GM23338 (cell line): ENCODE data around the gene WDSUB1. TPM values are rescaled to one million over a fixed set of nuclear protein-coding genes. Genes with fewer than 3 reads are reported as not detected.

ENCODE experiments used
- ATAC-seq: fragments of 200-7000 bp; cut with Tn5 transposase; 3 replicates; pipeline ENCODE4 v1.9.1; 2020
- DNase-seq: peaks from one replicate; pipeline ENCODE4 v3.0.0-alpha.2; 2015; ENCODE audit warnings: low spot score
- H2AFZ ChIP-seq: fragments of 200-600 bp; sonication (generic); 2 replicates; pipeline ENCODE4 v1.8.0; 2016; ENCODE audit warnings: antibody characterized with exemption, mild to moderate bottlenecking, moderate library complexity
- H3F3A ChIP-seq: fragments of 200-600 bp; sonication (generic); replicated peaks from 2 replicates; pipeline ENCODE4 v1.8.0; 2017; ENCODE audit warnings: antibody characterized with exemption, mixed run types, low read depth
- H3K27ac ChIP-seq: fragments of 200-600 bp; sonication (generic); 2 replicates; pipeline ENCODE4 v1.6.1; 2016; ENCODE audit warnings: low read depth
- H3K27me3 ChIP-seq: fragments of 200-600 bp; sonication (generic); 2 replicates; pipeline ENCODE4 v1.8.0; 2016; ENCODE audit warnings: mild to moderate bottlenecking, mixed run types, moderate library complexity; ENCODE audit not compliant: insufficient read depth
- H3K36me3 ChIP-seq: fragments of 200-600 bp; sonication (generic); 2 replicates; pipeline ENCODE4 v1.8.0; 2016; ENCODE audit warnings: mild to moderate bottlenecking; ENCODE audit not compliant: insufficient read depth
- H3K4me1 ChIP-seq: fragments of 200-600 bp; sonication (generic); 2 replicates; pipeline ENCODE4 v1.8.0; 2016; ENCODE audit warnings: mild to moderate bottlenecking, moderate library complexity; ENCODE audit not compliant: insufficient read depth
- H3K4me2 ChIP-seq: fragments of 200-600 bp; sonication (generic); 2 replicates; pipeline ENCODE4 v1.7.1; 2017; ENCODE audit warnings: mixed run types
- H3K4me3 ChIP-seq: fragments of 200-600 bp; sonication (generic); 2 replicates; pipeline ENCODE4 v1.6.1; 2016; ENCODE audit warnings: mixed run types
- H3K79me2 ChIP-seq: fragments of 200-600 bp; sonication (generic); replicated peaks from 2 replicates; pipeline ENCODE4 v1.8.0; 2017; ENCODE audit warnings: mild to moderate bottlenecking; ENCODE audit not compliant: insufficient read depth
- H3K9me2 ChIP-seq: fragments of 200-600 bp; sonication (generic); 2 replicates; pipeline ENCODE4 v1.8.0; 2017; ENCODE audit not compliant: insufficient read depth
- H4K20me1 ChIP-seq: fragments of 200-600 bp; sonication (generic); replicated peaks from 2 replicates; pipeline ENCODE4 v1.8.0; 2017; ENCODE audit warnings: mild to moderate bottlenecking; ENCODE audit not compliant: insufficient read depth
- H3K27ac Mint-ChIP-seq: 2 replicates; pipeline ENCODE4 v1.8.0; 2020; ENCODE audit warnings: inconsistent platforms, mild to moderate bottlenecking, moderate library complexity, mixed read lengths
- H3K27me3 Mint-ChIP-seq: 3 replicates; pipeline ENCODE4 v1.8.0; 2022; ENCODE audit warnings: low read depth, mild to moderate bottlenecking, moderate library complexity, mixed read lengths, inconsistent platforms; ENCODE audit not compliant: insufficient read depth, poor library complexity
- H3K36me3 Mint-ChIP-seq: 3 replicates; pipeline ENCODE4 v1.8.0; 2021; ENCODE audit warnings: low read depth, mild to moderate bottlenecking, inconsistent platforms, moderate library complexity, mixed read lengths
- H3K4me1 Mint-ChIP-seq: 3 replicates; pipeline ENCODE4 v1.8.0; 2020; ENCODE audit warnings: mild to moderate bottlenecking, inconsistent platforms, mixed read lengths
- H3K4me3 Mint-ChIP-seq: 3 replicates; pipeline ENCODE4 v1.8.0; 2021; ENCODE audit warnings: moderate library complexity, mild to moderate bottlenecking, inconsistent platforms, mixed read lengths
- H3K9me3 Mint-ChIP-seq: 3 replicates; pipeline ENCODE4 v1.8.0; 2020; ENCODE audit warnings: moderate library complexity, mild to moderate bottlenecking, inconsistent platforms, mixed read lengths
- CREB1 ChIP-seq: fragments of 250-450 bp; sonication (Bioruptor Pico); IDR thresholded peaks from 2 replicates; pipeline ENCODE4 v1.5.0; 2020; ENCODE audit warnings: low read depth, mild to moderate bottlenecking, moderate library complexity
- EZH2 ChIP-seq: fragments of 200-600 bp; sonication (generic); IDR thresholded peaks from one replicate; pipeline ENCODE4 v1.8.0; 2017; ENCODE audit warnings: antibody characterized with exemption, mild to moderate bottlenecking, low read depth; ENCODE audit not compliant: unreplicated experiment
- EZH2phosphoT487 ChIP-seq: fragments of 200-600 bp; sonication (generic); IDR thresholded peaks from one replicate; pipeline ENCODE4 v1.8.1; 2018; ENCODE audit warnings: antibody characterized with exemption; ENCODE audit not compliant: unreplicated experiment
- JUNB ChIP-seq: IDR thresholded peaks from one replicate; pipeline ENCODE4 v1.6.1; 2016; ENCODE audit warnings: antibody characterized with exemption; ENCODE audit not compliant: unreplicated experiment
- POLR2AphosphoS5 ChIP-seq: IDR thresholded peaks from 2 replicates; pipeline ENCODE4 v1.6.1; 2016; ENCODE audit warnings: antibody characterized with exemption, low read depth
- STAT1 ChIP-seq: IDR thresholded peaks from one replicate; pipeline ENCODE4 v1.6.1; 2016; ENCODE audit warnings: antibody characterized with exemption; ENCODE audit not compliant: unreplicated experiment
- ZNF114 ChIP-seq: fragments of 250-450 bp; sonication (Bioruptor Pico); IDR thresholded peaks from 2 replicates; pipeline ENCODE4 v1.5.0; 2020; ENCODE audit warnings: mild to moderate bottlenecking, moderate library complexity
- ZNF331 ChIP-seq: fragments of 250-450 bp; sonication (Bioruptor Pico); IDR thresholded peaks from 2 replicates; pipeline ENCODE4 v1.5.0; 2020; ENCODE audit warnings: low read depth, mild to moderate bottlenecking, moderate library complexity
- polyA plus RNA-seq: library from polyadenylated mRNA; unstranded; fragments of >200 nt; fragmentation: Nextera tagmentation; extraction: Ambion mirVana; gene quantifications from 2 replicates; pipeline ENCODE4 v1.2.1, GENCODE V29; 2016
- total RNA-seq: library from RNA; depleted of rRNA; stranded (reverse); fragments of >200 nt; shearing (Covaris generic); gene quantifications from 2 replicates; pipeline ENCODE4 v1.2.3, GENCODE V29; 2014
- TF ChIP-seq, protein P1 (sequence below): fragments of 250-450 bp; sonication (Bioruptor Pico); IDR thresholded peaks from 2 replicates; pipeline ENCODE4 v1.5.0; 2020; ENCODE audit warnings: mild to moderate bottlenecking, moderate library complexity
- TF ChIP-seq, protein P2 (sequence below): IDR thresholded peaks from one replicate; pipeline ENCODE4 v1.6.1; 2018; ENCODE audit warnings: antibody characterized with exemption; ENCODE audit not compliant: unreplicated experiment

WDSUB1 gene
- total and polyA plus RNA-seq, 2 experiments from 2014 or later, result 9.9 to 12.2 TPM

GRCh38 chr2:159211447-159212396 is 74.8 kb downstream of the WDSUB1 start (continued):
- TF ChIP-seq, protein P1, sequence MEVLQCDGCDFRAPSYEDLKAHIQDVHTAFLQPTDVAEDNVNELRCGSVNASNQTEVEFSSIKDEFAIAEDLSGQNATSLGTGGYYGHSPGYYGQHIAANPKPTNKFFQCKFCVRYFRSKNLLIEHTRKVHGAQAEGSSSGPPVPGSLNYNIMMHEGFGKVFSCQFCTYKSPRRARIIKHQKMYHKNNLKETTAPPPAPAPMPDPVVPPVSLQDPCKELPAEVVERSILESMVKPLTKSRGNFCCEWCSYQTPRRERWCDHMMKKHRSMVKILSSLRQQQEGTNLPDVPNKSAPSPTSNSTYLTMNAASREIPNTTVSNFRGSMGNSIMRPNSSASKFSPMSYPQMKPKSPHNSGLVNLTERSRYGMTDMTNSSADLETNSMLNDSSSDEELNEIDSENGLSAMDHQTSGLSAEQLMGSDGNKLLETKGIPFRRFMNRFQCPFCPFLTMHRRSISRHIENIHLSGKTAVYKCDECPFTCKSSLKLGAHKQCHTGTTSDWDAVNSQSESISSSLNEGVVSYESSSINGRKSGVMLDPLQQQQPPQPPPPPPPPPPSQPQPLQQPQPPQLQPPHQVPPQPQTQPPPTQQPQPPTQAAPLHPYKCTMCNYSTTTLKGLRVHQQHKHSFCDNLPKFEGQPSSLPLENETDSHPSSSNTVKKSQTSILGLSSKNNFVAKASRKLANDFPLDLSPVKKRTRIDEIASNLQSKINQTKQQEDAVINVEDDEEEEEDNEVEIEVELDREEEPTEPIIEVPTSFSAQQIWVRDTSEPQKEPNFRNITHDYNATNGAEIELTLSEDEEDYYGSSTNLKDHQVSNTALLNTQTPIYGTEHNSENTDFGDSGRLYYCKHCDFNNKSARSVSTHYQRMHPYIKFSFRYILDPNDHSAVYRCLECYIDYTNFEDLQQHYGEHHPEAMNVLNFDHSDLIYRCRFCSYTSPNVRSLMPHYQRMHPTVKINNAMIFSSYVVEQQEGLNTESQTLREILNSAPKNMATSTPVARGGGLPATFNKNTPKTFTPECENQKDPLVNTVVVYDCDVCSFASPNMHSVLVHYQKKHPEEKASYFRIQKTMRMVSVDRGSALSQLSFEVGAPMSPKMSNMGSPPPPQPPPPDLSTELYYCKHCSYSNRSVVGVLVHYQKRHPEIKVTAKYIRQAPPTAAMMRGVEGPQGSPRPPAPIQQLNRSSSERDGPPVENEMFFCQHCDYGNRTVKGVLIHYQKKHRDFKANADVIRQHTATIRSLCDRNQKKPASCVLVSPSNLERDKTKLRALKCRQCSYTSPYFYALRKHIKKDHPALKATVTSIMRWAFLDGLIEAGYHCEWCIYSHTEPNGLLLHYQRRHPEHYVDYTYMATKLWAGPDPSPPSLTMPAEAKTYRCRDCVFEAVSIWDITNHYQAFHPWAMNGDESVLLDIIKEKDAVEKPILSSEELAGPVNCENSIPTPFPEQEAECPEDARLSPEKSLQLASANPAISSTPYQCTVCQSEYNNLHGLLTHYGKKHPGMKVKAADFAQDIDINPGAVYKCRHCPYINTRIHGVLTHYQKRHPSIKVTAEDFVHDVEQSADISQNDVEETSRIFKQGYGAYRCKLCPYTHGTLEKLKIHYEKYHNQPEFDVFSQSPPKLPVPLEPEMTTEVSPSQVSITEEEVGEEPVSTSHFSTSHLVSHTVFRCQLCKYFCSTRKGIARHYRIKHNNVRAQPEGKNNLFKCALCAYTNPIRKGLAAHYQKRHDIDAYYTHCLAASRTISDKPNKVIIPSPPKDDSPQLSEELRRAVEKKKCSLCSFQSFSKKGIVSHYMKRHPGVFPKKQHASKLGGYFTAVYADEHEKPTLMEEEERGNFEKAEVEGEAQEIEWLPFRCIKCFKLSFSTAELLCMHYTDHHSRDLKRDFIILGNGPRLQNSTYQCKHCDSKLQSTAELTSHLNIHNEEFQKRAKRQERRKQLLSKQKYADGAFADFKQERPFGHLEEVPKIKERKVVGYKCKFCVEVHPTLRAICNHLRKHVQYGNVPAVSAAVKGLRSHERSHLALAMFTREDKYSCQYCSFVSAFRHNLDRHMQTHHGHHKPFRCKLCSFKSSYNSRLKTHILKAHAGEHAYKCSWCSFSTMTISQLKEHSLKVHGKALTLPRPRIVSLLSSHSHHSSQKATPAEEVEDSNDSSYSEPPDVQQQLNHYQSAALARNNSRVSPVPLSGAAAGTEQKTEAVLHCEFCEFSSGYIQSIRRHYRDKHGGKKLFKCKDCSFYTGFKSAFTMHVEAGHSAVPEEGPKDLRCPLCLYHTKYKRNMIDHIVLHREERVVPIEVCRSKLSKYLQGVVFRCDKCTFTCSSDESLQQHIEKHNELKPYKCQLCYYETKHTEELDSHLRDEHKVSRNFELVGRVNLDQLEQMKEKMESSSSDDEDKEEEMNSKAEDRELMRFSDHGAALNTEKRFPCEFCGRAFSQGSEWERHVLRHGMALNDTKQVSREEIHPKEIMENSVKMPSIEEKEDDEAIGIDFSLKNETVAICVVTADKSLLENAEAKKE, result 0 out of 2 replicates have a peak, but pooled peaks have one; percentile 9

- no peaks in the 10 kb centered on the region for H3K79me2 ChIP-seq
- ATAC-seq (no peak), DNase-seq (no peak)
- no peaks in the 10 kb centered on the region for H3F3A ChIP-seq
- no peaks in the 10 kb centered on the region for H3K9me3 Mint-ChIP-seq
- no peak overlapping the region for H3K4me2 ChIP-seq
- H2AFZ ChIP-seq, result no peak overlapping the region
- H3K4me3 Mint-ChIP-seq, result no peak overlapping the region
- H3K9me2 ChIP-seq, result no peaks in the 10 kb centered on the region
- H3K27ac Mint-ChIP-seq, result no peak overlapping the region
- H3K36me3 ChIP-seq, result no peaks in the 10 kb centered on the region
- no peaks in the 10 kb centered on the region for H3K36me3 Mint-ChIP-seq
- peaks cover 24% of the 10 kb centered on the region for H3K4me1 Mint-ChIP-seq
- H3K27me3 Mint-ChIP-seq, result peaks cover 55% of the 10 kb centered on the region
- H3K27ac ChIP-seq, result no peak overlapping the region
- peaks cover 3% of the 10 kb centered on the region for H4K20me1 ChIP-seq
- H3K4me1 ChIP-seq, result peaks cover 13% of the 10 kb centered on the region
- H3K27me3 ChIP-seq, result peaks cover 62% of the 10 kb centered on the region
- no peak overlapping the region for H3K4me3 ChIP-seq
- TF ChIP-seq EZH2phosphoT487 (no peak), JUNB (no peak), STAT1 (no peak), ZNF331 (CRISPR knock-in tag) (no peak), EZH2 (no peak), POLR2AphosphoS5 (no peak), CREB1 (CRISPR knock-in tag) (no peak), ZNF114 (CRISPR knock-in tag) (no peak)
- TF ChIP-seq, protein P2, sequence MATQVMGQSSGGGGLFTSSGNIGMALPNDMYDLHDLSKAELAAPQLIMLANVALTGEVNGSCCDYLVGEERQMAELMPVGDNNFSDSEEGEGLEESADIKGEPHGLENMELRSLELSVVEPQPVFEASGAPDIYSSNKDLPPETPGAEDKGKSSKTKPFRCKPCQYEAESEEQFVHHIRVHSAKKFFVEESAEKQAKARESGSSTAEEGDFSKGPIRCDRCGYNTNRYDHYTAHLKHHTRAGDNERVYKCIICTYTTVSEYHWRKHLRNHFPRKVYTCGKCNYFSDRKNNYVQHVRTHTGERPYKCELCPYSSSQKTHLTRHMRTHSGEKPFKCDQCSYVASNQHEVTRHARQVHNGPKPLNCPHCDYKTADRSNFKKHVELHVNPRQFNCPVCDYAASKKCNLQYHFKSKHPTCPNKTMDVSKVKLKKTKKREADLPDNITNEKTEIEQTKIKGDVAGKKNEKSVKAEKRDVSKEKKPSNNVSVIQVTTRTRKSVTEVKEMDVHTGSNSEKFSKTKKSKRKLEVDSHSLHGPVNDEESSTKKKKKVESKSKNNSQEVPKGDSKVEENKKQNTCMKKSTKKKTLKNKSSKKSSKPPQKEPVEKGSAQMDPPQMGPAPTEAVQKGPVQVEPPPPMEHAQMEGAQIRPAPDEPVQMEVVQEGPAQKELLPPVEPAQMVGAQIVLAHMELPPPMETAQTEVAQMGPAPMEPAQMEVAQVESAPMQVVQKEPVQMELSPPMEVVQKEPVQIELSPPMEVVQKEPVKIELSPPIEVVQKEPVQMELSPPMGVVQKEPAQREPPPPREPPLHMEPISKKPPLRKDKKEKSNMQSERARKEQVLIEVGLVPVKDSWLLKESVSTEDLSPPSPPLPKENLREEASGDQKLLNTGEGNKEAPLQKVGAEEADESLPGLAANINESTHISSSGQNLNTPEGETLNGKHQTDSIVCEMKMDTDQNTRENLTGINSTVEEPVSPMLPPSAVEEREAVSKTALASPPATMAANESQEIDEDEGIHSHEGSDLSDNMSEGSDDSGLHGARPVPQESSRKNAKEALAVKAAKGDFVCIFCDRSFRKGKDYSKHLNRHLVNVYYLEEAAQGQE, result no peak
Observed at GRCh38 chr2:159209341-159210306, 76.9 kb downstream of the WDSUB1 start.
